ENCODE measurements around the gene HSP90AB1.

HSP90AB1 gene

DNA sequence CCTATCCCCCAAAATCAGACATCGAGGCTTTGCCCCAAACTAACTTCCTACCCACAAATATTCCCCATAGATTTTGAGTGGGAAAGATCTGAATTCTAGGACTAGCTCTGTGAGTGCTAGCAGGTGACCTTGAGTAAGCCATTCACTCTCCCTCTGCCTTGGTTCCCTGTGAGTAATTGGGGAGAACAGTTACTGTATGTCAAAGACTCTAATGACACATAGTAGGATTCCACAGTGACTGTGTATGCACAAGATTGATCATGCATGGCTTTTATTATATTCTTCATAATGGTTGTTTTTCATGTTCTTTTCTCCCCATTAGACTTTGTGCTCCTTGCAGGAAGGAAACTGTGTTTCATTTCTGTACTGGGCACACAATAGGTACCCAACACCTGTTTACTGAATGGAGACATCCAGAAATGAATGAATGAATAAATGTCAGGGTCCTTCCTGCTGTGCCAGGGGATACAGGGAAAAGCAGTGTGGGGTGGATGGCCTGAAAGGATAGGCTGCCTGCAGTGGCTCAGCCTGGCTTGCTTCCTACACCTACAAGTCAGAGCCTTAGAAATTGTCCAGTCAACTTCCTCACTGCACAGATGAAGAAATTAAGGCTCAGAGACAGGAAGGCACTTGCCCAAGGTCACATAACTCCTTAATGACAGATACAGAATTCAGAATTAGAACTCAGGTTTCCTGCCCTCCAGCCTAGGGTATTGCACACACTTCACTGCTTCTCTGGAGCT lies 22.4 kb downstream of the HSP90AB1 start:
- DNase-seq (ENCODE audit: low spot score), result no peak

DNA sequence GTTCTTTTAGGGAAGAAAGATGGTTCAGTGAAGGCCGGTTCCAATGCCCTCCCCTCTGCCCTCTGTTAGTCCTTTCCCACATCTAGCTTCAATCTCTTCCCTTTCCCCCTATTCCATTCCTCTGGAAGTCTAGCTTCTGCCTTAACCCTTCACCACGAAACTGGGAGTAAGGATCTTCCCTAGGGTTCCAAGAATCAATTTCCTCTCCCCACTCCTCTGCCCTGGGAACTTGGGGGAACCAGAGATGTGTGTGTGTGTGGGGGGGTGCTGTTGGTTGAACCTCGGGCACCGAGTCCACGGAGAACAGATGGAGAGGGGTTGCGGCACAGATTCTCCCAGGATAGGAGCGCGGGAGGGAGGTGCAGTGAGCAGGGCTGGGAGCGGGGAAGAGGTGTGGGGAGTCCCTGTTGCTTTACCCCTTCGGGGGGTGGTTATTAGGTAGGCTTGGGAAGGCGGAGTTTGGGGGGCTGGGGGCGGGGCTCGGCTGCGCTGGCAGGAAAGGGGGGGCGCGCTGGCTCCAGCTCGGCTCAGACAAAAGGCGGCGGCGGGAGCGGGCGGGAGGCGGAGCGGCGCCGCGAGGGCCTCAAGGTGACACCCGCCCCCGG lies 23.1 kb downstream of the HSP90AB1 start, which contains the start of gene TMEM151B:
TMEM151B (plus strand) TSS at position 530 of the 605 bp plus-strand sequence. CDS start 293 bp downstream, outside the sequence.
- no peak for DNase-seq (ENCODE audit: low spot score)

DNA sequence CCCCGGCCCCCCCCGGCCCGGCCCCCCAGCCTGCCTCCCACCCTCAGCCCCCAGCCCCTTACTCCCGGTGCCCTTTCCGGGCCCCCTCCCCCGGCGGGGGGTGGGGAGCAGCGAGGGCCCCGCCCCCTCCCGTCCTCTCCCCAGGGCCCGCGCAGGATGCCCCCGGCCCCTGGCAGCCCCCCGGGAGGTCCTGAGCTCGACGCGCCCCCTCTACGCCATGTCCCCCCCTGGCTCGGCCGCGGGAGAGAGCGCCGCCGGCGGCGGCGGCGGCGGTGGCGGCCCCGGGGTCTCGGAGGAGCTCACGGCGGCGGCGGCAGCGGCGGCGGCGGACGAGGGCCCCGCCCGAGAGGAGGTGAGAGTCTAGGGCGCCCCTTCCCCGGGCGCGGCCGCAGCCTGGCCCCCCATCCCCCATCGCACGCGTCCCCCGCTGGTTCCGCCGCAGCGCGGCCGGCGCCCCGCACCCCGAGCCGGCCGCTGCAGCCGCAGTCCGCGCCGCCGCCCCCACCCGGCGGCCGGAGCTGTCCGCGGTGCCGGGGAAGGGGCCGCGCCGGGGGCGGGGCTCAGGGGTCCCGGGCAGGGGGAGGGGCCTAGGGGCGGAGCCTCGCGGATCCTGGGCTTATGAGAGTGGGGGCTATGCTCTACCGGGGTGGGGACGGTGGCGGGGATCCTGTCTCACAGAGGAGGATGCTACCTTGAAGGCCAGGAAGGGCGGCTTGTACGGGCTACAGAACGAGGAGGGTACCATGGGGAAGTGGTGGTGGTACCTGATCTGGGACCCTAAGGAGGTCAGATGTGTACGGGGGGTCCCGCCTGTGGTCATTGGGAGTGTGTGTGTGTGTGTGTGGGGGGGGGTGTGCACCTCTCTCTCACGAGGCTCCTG lies 23.9 kb downstream of the HSP90AB1 start:
- DNase-seq (ENCODE audit: low spot score), result peak; percentile 86

DNA sequence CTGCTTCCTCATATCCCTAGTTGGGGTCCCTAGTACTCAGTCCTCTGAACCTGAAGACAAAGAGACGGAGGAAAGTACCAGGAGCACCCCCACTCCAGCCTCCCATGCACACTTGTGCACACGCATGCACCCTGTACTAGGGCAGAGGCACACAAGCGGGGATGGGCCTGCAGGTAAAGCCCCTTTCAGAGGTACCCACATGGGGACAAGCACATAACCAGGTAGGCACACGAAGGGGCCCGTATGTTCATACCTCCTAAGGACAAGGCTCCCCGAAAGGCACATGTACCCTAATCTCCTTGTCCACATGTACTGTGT lies 24.5 kb downstream of the HSP90AB1 start:
- DNase-seq (ENCODE audit: low spot score), result no peak

DNA sequence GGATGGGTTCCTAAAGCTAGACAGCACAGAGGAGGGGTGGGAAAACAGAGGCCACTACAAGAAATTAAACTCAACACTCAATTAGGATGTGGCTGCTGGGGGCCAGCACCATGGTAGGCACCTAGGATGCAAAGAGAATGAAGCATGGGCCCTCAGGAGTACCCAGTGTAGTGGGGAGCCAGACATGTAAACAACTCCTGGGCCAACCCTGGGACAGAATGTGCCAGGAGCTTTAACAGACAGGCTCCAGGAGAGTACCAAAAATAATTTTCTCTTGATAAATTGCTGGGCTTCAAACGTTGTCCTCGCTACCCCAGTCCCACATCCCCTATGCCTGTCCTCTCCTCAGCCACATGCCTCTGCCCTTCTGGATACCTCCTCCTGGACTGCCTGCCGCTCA lies 25.0 kb downstream of the HSP90AB1 start:
- no peak for DNase-seq (ENCODE audit: low spot score)

DNA sequence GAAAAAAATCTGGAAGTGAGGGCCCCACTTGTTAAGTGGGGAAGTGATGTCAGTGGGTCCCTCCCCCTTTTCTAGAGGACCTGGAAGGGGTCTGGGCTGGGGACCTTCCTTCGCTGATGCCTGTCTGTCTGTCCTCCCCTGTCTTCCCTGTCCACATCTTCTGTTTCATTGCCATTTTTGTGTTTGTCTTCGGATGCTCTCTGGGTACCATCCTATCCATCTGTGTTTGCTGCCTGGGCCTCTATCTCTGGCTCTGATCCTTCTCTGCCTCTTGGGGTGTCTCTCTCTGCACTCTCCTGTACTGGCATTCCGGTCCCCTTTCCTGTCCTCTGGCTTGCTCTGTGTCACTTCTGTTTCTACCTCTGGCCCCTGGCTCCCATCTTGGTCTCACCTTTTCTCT lies 25.6 kb downstream of the HSP90AB1 start:
- no peak for DNase-seq (ENCODE audit: low spot score)

DNA sequence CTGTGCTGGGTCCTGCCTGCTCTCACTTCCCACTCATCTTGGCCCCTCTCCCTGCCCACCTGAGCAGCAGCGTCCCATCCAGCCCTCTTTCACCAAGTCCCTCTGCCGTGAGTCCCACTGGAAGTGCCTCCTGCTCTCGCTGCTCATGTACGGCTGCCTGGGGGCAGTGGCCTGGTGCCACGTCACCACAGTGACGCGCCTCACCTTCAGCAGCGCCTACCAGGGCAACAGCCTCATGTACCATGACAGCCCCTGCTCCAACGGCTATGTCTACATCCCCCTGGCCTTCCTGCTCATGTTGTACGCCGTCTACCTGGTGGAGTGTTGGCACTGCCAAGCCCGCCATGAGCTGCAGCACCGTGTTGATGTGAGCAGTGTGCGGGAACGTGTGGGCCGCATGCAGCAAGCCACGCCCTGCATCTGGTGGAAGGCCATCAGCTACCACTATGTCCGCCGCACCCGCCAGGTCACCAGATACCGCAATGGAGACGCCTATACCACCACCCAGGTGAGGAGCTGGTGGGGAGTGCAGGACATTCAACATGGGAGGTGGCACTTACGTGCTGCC lies 26.2 kb downstream of the HSP90AB1 start:
- DNase-seq (ENCODE audit: low spot score), result no peak

DNA sequence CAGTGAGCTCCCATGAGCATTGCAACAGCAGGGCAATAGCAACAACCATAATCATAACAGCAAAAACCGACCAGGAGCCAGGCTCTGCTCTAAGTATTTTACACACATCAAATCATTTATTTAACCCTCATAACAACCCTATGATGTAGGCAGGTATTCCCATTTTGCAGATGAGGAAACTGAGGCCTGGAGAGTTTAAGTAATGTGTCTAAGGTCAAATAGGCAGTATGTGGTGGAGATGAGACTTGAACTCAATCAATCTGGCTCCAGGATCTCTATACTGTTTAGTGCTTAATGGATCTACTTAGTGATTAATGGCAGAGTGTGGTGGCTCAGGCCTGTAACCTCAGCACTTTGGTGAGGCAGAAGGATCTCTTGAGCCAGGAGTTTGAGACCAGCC lies 26.7 kb downstream of the HSP90AB1 start:
- DNase-seq (ENCODE audit: low spot score), result no peak

DNA sequence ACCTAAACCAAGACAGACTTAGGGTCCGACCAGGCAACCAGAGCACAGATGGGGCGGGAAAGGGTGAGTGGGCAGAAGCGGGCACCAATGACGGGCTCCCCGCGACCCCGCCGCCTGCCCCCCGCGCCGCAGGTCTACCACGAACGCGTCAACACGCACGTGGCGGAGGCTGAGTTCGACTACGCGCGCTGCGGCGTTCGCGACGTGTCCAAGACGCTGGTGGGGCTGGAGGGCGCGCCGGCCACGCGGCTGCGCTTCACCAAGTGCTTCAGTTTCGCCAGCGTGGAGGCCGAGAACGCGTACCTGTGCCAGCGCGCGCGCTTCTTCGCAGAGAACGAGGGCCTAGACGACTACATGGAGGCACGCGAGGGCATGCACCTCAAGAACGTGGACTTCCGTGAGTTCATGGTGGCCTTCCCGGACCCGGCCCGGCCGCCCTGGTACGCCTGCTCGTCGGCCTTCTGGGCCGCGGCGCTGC lies 28.4 kb downstream of the HSP90AB1 start:
- DNase-seq (ENCODE audit: low spot score), result no peak

DNA sequence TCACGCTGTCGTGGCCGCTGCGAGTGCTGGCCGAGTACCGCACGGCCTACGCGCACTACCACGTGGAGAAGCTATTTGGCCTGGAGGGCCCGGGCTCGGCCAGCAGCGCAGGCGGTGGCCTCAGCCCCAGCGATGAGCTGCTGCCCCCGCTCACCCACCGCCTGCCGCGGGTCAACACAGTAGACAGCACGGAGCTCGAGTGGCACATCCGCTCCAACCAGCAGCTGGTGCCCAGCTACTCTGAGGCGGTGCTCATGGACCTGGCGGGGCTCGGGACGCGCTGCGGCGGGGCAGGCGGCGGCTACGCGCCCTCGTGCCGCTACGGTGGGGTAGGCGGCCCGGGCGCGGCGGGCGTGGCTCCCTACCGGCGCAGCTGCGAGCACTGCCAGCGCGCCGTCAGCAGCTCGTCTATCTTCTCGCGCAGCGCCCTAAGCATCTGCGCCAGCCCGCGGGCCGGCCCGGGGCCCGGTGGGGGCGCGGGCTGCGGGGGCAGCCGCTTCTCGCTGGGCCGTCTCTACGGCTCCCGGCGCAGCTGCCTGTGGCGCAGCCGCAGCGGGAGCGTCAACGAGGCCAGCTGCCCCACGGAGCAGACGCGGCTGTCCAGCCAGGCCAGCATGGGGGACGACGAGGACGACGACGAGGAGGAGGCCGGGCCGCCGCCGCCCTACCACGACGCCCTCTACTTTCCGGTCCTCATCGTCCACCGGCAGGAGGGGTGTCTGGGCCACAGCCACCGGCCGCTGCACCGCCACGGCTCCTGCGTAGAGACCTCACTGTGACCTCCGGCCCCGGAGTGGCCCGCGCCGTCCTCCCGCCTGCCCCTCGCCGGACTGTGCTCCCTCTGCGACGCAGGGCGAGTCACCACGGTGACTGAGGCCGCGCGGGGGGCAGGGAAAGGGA lies 29.1 kb downstream of the HSP90AB1 start:
- peak; percentile 82 for DNase-seq (ENCODE audit: low spot score)

DNA sequence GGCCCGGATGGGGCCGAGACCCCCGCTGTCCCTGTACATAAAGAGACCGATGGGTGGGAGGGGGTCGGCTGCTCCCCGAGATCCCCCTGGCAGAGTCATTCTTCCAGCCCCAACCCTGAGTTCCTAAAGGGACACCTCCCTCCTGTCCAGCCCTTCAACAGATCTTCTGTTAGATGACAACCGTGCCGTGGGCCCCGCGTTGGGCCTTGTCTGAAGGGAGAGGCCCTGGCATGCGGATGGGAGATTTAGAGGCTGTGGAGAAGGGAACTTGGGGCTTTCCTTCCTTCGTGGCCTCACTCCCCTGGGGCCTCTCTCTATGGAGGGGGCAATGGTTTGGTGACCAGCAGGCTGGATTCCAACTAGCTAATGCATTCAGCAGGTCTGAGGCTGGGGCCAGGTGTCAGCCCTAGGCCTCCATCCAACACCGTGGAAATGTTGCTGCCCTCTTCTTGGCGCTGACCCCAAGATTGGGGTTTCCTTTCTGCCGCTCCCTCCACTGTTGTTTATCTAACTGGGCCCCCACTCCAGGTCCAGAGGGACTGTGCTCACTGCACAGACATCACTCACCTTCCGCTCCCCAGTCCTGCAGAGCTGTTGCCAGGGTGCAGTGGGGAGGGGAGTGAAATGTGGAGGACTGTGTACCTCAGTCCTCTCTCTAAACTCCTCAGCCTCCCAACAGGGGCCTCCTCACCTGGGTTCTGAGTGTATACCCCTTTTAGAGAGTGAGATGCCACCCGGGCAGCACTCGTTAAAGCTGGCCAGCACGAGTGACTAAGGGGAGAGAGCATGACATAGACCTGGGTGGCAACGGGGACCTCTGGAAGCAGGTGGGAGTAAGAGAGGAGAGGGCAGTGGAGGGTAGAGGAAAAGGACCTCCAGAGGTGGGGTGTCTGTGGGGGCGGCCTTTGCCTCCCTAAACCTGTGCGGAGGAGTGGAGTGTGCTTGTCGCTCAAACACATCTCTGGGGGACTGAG lies 30.1 kb downstream of the HSP90AB1 start:
- DNase-seq (ENCODE audit: low spot score), result no peak

DNA sequence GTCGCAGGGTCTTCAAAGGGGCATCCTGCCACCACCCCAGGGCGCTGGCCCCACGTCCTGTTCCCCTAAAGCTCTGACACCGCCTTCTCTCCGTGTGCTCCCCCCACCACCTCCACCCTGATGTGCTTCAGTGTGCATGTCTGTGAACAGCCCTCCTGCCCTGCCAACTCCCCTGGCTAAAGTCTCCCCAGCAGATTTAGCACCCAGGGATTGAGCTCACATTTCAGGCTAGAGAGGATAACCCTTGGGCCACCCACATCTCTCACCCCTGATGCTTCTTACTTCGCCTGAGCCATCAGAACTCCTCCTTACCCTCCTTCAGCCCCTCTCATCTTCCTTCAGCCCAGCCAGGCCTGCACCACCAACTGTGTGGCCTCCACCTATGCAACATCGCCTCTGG lies 30.9 kb downstream of the HSP90AB1 start:
- no peak for DNase-seq (ENCODE audit: low spot score)

DNA sequence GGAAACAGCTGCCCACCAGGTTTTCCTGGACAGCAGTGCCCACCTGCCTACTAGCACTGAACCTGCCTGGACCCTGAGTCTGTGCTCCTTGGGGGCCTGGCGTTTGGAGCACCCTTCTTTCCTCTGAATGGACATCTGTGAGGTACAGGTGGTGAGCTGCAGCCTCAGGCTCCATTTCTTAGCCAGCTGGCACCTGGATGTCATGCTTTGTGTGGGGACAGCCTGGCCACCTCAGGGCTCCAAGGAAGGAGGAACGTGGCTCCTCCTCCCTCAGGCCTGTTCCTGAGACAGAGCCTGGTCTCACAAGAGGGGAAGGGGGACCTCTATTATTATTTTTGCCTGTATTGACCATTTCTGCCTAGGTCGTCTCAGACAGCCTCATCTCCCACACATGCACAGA lies 31.4 kb downstream of the HSP90AB1 start:
- DNase-seq (ENCODE audit: low spot score), result no peak

DNA sequence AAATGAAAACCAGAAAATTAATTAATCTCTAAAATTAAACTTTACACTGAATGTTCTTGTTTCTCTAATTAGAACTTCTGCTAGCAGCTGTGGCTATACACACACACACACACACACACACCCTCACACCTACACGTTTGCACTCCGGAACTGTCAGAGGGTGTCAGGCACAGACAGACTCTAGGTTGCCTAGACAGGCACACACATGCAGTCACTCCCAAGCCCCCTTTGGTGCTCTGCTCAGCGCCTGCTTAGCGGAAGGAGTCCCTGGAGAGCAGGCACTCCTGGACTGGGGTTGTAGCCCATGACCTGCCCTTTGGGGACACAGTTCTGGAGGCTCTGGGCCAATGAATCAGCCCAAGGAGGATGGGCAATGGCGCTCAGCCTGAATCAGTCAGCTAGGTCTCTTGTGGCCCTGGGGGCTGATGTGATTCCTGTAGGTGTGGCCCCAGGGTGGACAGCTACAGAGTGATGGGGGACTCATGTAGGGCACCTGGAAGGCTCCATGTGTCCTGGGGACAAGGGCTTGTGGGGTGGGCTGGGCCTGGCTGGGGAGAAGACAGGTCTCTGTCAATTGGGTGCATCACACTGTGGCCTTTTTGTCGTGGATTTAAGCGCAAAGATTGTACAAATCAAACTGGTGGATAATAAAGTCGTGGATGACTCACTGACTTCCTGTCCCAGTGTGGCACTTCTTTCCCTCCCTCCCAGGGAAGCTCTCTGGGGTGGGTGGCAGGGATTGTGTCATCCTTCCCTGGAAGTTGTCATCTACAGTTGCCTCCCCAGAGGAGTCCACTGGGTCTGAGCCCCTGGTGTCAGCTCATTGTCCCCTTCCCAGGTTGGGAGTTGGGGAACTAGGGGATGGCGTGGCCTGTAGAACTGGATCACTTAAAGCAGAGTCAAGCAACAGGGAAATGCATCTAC lies 32.1 kb downstream of the HSP90AB1 start:
- no peak for DNase-seq (ENCODE audit: low spot score)

DNA sequence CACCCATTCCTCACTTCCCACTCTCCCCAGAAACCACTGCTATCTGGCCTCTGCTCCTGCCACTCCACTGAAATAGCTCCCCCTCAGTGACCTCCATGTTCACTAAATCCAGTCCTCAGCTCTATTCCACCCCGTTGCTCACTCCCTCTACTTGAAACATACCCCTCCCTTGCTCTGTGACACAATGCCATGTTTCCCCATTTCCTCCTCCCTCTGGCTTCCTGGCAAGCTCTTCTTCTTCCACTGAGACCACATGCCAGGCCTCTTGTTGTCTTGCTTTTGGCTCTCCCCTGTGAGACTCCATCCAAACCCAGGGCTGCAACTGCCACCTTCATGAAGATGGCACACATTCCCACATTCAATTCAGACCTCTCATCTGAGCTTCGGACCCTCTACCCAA lies 37.2 kb downstream of the HSP90AB1 start:
- no peak for DNase-seq (ENCODE audit: low spot score)

DNA sequence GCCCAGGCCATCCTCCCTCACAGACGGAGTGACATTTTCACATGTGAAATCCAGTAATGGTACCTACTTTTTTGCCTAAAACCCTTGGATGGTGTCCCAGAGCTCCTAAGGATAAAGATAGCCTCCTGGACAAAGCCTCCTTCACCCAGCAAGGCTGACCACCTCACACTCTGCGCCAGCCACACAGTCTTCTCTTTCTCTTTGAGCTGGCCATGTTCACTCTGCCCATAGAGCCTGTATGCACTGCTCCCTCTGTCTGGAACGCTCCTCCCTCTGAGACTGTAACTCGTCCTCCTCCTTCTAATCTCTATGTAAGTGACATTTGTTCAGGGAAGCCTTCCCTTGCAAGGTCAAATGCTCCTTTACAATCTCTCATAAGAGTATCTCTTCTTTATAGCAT lies 38.0 kb downstream of the HSP90AB1 start:
- DNase-seq (ENCODE audit: low spot score), result no peak

DNA sequence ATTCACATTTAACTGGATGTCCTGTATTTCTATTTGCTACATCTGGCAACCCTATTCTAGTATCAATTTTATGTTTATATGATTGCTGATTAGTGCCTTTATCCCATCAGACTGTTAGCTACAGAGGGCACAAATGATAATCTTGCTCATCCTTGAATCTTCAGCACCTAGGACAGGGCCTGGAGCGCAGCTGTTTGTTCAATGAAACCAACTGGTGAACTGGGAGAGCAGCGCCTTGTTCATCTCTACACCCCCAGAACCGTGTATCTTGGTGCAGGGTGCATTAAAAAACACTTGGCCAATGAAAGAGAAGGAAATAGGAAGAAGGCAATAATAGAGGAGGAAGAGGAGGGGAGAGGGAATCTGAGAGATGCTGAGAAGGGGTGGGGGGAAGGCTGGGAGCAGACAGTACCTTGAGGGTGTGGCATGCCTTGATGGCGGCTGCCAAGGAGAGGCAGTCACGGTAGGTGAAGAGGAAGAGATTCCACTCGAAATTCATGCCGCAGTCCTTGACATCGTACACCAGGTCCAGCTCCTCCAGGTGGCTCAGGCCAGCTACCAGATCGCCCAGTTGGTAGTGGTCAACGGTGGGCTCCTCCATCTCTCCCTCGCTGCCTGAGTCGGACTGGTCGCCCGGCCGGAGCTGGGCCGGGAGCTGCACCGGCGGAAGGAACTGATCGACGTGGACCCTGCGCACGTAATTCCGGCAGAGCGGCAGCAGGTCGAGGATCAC lies 38.8 kb downstream of the HSP90AB1 start:
- DNase-seq (ENCODE audit: low spot score), result peak; percentile 71

DNA sequence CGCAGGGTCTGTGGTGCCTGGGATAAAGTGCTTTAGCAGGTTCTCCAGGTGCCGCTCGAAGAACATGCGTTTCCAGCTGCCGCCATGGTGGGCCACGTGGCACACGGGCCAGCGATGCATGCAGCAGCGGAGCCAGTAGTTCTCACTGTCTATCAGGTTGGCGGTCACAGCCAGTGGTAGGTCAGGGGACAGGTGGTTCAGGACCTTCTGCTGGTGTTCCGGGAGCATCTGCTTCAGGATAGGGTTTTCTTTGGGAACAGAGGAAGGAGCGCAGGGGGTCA lies 39.3 kb downstream of the HSP90AB1 start:
- DNase-seq (ENCODE audit: low spot score), result no peak

DNA sequence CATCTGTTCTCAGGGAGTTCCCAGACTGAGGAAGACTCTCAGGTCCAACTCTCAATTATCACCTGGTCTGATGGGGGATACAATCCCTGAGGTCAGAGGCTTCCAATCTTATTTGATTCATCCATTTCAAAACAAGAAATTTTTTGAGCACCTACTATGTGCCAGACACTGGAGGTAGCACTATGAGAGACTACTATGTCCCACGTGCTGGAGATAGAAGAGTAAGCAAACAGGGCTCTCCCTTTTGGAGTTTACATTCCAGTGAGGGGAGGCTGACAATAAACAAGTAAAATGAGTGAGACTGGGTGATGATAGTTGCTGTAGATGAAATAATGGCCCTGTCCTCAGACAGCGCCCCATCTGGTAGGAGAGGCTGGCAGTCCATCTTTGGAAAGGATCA lies 39.8 kb downstream of the HSP90AB1 start:
- DNase-seq (ENCODE audit: low spot score), result no peak

Data from iPS-NIHi11 (cell line).